K562 (cell line): Measurements from ENCODE around the gene FAM219B. TPM values are rescaled to one million over a fixed set of nuclear protein-coding genes. Genes with fewer than 3 reads are reported as not detected.

Experiments used
- ARID4B ChIP-seq: sonication (generic); formaldehyde crosslinking; IDR thresholded peaks from 2 replicates; pipeline ENCODE4 v1.8.0; 2022; ENCODE audit warnings: mild to moderate bottlenecking, missing genetic modification reagents
- JUN ChIP-seq, 2 experiments: sonication (generic) in 1 of 2; formaldehyde crosslinking in 1 of 2; IDR thresholded peaks; 2 replicates each; pipeline versions ENCODE4 v1.6.1 to v1.8.0; 2012 to 2022; ENCODE audit warnings: borderline replicate concordance in 2 of 2, mild to moderate bottlenecking in 2 of 2, improper control_type of control experiment in 1 of 2, low read depth in 1 of 2, low read length in 1 of 2, missing genetic modification reagents in 1 of 2
- PTTG1 ChIP-seq: fragments of 450-650 bp; IDR thresholded peaks from 2 replicates; pipeline ENCODE4 v1.6.1; 2016; ENCODE audit warnings: low read depth, mild to moderate bottlenecking, missing genetic modification characterization, missing compliant biosample characterization
- SMC3 ChIP-seq: conservative IDR thresholded peaks from 2 replicates; pipeline ENCODE4 v1.6.1; 2011; ENCODE audit warnings: low read depth, low read length, improper control_type of control experiment; ENCODE audit not compliant: insufficient read depth
- USF1 ChIP-seq: sonication (generic); formaldehyde crosslinking; IDR thresholded peaks from 2 replicates; pipeline ENCODE4 v1.9.0; 2022; ENCODE audit warnings: mild to moderate bottlenecking, missing genetic modification reagents
- ZNF324 ChIP-seq: fragments of 250-450 bp; sonication (Bioruptor Pico); IDR thresholded peaks from 2 replicates; pipeline ENCODE4 v1.4.0; 2020; ENCODE audit warnings: mild to moderate bottlenecking
- ZNF407 ChIP-seq: fragments of 450-650 bp; IDR thresholded peaks from 2 replicates; pipeline ENCODE4 v1.6.1; 2016; ENCODE audit warnings: low read depth
- ZNF766 ChIP-seq: fragments of 200-800 bp; sonication (Bioruptor generic); conservative IDR thresholded peaks from 2 replicates; pipeline ENCODE4 v1.6.1; 2016; ENCODE audit warnings: missing genetic modification characterization, missing compliant biosample characterization
- polyA plus RNA-seq, 8 experiments: library from polyadenylated mRNA; depleted of rRNA in 4 of 8; stranded (reverse) in 5 of 8; unstranded in 3 of 8; fragments of >200 nt; fragmentation: Nextera tagmentation in 2 of 8; fragmentation: Illumina TruSeq in 1 of 8; extraction: Ambion mirVana in 2 of 8; extraction: Trizol in 1 of 8; gene quantifications; 2 replicates each; pipeline versions ENCODE4 v1.2.1 to v1.2.3, GENCODE V29; 2011 to 2014; ENCODE audit warnings: inconsistent platforms in 1 of 8, missing spikeins in 1 of 8
- total RNA-seq, 7 experiments: library from RNA; depleted of rRNA in 6 of 7; stranded (reverse); fragments of >200 nt in 6 of 7; fragmentation: Illumina TruSeq in 2 of 7; extraction: Trizol in 2 of 7; gene quantifications; 2 replicates each; pipeline versions ENCODE4 v1.2.1 to v1.2.3, GENCODE V29; 2011 to 2021; ENCODE audit warnings: low replicate concordance in 1 of 7

FAM219B gene
- total and polyA plus RNA-seq, 9 of the 15 experiments (the other 6 are each of a cell fraction or from before 2014, with no cell fraction given) = 6.8 to 50.4 (median 29.4) TPM

GRCh38 chr15:74950078-74950908 is 43.6 kb upstream of the FAM219B start (continued):
- TF ChIP-seq ARID4B (CRISPR knock-in tag) = no peak
- TF ChIP-seq SMC3 = peak; percentile 81
- no peak for TF ChIP-seq USF1 (CRISPR knock-in tag)
- no peak for TF ChIP-seq ZNF324 (CRISPR knock-in tag)
- TF ChIP-seq ZNF407 = no peak
- no peak for TF ChIP-seq ZNF766
- TF ChIP-seq JUN (IDR thresholded peaks at IDR 0.05; ENCODE audit: borderline replicate concordance, low read depth, low read length) = no peak
- no peak for TF ChIP-seq JUN (CRISPR knock-in tag; IDR thresholded peaks at IDR 0.05; ENCODE audit: borderline replicate concordance)
- no peak for TF ChIP-seq PTTG1 (tag)
